IPS DF 6.9 (cell line): ENCODE data around the gene FASTKD2.
A peak's percentile ranks its signal among the peaks of the same experiment; 100 is the strongest.

Experiments used
- DNase-seq: peaks from one replicate; pipeline ENCODE4 v3.0.0-alpha.2; 2013; ENCODE audit warnings: low read depth, low spot score
- H3K27ac ChIP-seq: one replicate; pipeline ENCODE4 v1.5.1; 2013; ENCODE audit warnings: low read length, control low read depth
- H3K27me3 ChIP-seq: 2 replicates; pipeline ENCODE4 v1.6.1; 2013; ENCODE audit warnings: mild to moderate bottlenecking, low read length; ENCODE audit not compliant: control insufficient read depth, insufficient read depth
- H3K36me3 ChIP-seq: 2 replicates; pipeline ENCODE4 v1.6.1; 2013; ENCODE audit warnings: low read length; ENCODE audit not compliant: control insufficient read depth, insufficient read depth
- H3K4me1 ChIP-seq: 2 replicates; pipeline ENCODE4 v1.6.1; 2013; ENCODE audit warnings: low read length; ENCODE audit not compliant: control insufficient read depth, insufficient read depth
- H3K4me3 ChIP-seq: 2 replicates; pipeline ENCODE4 v1.5.1; 2013; ENCODE audit warnings: mild to moderate bottlenecking, low read length
- H3K9me3 ChIP-seq: 2 replicates; pipeline ENCODE4 v1.6.1; 2013; ENCODE audit warnings: low read length, inconsistent platforms; ENCODE audit not compliant: control insufficient read depth, insufficient read depth
- WGBS: extraction: QIAGEN DNeasy Blood & Tissue Kit; methylation state at CpG from one replicate; pipeline ENCODE4 v1.1.7; 2013; ENCODE audit warnings: mixed read lengths, missing lambda C conversion rate; ENCODE audit not compliant: insufficient read length, insufficient coverage; 5-methylcytosine and 5-hydroxymethylcytosine counted together

Gene FASTKD2

GRCh38 chr2:206765242-206766056 is at the start of gene FASTKD2, which contains the start of gene MDH1B:
Gene FASTKD2 (plus strand): TSS chr2:206765606. CDS start chr2:206766694, 1,088 bp downstream.
Gene MDH1B (minus strand): TSS chr2:206765328. CDS start chr2:206765271, 57 bp downstream.
- no CpG with 5 or more reads among the region's 46 CpGs for WGBS
- H3K27ac ChIP-seq, result no peak within 1 kb of the TSS
- no peaks in the 10 kb centered on the region for H3K27me3 ChIP-seq
- no peaks in the 10 kb centered on the region for H3K9me3 ChIP-seq
- H3K36me3 ChIP-seq, result peaks cover 3% of the 10 kb centered on the region; the same call in 1 of the 2 replicates
- peak within 1 kb of the TSS; percentile 83 for H3K4me3 ChIP-seq
- no peaks in the 10 kb centered on the region for H3K4me1 ChIP-seq
- DNase-seq, result peak; percentile 57

GRCh38 chr2:206716623-206717022 is 48.8 kb upstream of the FASTKD2 start:
- H3K4me1 ChIP-seq, result no peaks in the 10 kb centered on the region
- no peak overlapping the region for H3K27ac ChIP-seq
- H3K4me3 ChIP-seq, result no peak overlapping the region
- DNase-seq, result no peak
- H3K36me3 ChIP-seq, result no peaks in the 10 kb centered on the region
- WGBS, result no CpG with 5 or more reads among the region's 3 CpGs
- no peaks in the 10 kb centered on the region for H3K27me3 ChIP-seq
- no peaks in the 10 kb centered on the region for H3K9me3 ChIP-seq

- no CpG with 5 or more reads among the region's 1 CpG for WGBS
- H3K4me3 ChIP-seq, result no peak within 1 kb of the TSS
- no peaks in the 10 kb centered on the region for H3K36me3 ChIP-seq
- H3K4me1 ChIP-seq, result no peaks in the 10 kb centered on the region
- no peak for DNase-seq
- no peak within 1 kb of the TSS for H3K27ac ChIP-seq
- H3K27me3 ChIP-seq, result no peaks in the 10 kb centered on the region
- H3K9me3 ChIP-seq, result no peaks in the 10 kb centered on the region
Measured at GRCh38 chr2:206718296-206718695, 47.1 kb upstream of the FASTKD2 start, which contains the start of gene DYTN. Gene DYTN (minus strand): TSS chr2:206718396. CDS start chr2:206718279, 117 bp downstream.

- no peak for DNase-seq
- H3K36me3 ChIP-seq, result no peaks in the 10 kb centered on the region
- no peaks in the 10 kb centered on the region for H3K4me1 ChIP-seq
- H3K9me3 ChIP-seq, result no peaks in the 10 kb centered on the region
- no peaks in the 10 kb centered on the region for H3K27me3 ChIP-seq
- H3K27ac ChIP-seq, result no peak overlapping the region
- no CpG with 5 or more reads among the region's 4 CpGs for WGBS
- H3K4me3 ChIP-seq, result no peak overlapping the region
Measured at GRCh38 chr2:206721256-206721920, 44.0 kb upstream of the FASTKD2 start.

- Histone ChIP-seq H3K4me1 (no peaks in the 10 kb centered on the region), H3K27me3 (no peaks in the 10 kb centered on the region), H3K4me3 (no peak overlapping the region), H3K9me3 (no peaks in the 10 kb centered on the region), H3K27ac (no peak overlapping the region), H3K36me3 (no peaks in the 10 kb centered on the region)
- DNase-seq, result no peak
- WGBS, result no CpG with 5 or more reads among the region's 1 CpG
Measured at GRCh38 chr2:206723288-206723687, 42.1 kb upstream of the FASTKD2 start.

- no peak overlapping the region for H3K27ac ChIP-seq
- H3K36me3 ChIP-seq, result no peaks in the 10 kb centered on the region
- no peak for DNase-seq
- H3K4me1 ChIP-seq, result no peaks in the 10 kb centered on the region
- H3K9me3 ChIP-seq, result no peaks in the 10 kb centered on the region
- H3K27me3 ChIP-seq, result no peaks in the 10 kb centered on the region
- H3K4me3 ChIP-seq, result no peak overlapping the region
- 100% methylated on average over 1 of the region's 2 CpGs for WGBS
Measured at GRCh38 chr2:206727287-206727686, 38.1 kb upstream of the FASTKD2 start.

GRCh38 chr2:206728277-206729199 is 36.9 kb upstream of the FASTKD2 start:
- Histone ChIP-seq H3K27ac (no peak overlapping the region), H3K36me3 (no peaks in the 10 kb centered on the region), H3K27me3 (no peaks in the 10 kb centered on the region), H3K4me1 (no peaks in the 10 kb centered on the region), H3K4me3 (no peak overlapping the region), H3K9me3 (no peaks in the 10 kb centered on the region)
- no CpG with 5 or more reads among the region's 7 CpGs for WGBS
- no peak for DNase-seq

- Histone ChIP-seq H3K4me3 (no peak overlapping the region), H3K27me3 (no peaks in the 10 kb centered on the region), H3K36me3 (no peaks in the 10 kb centered on the region), H3K9me3 (no peaks in the 10 kb centered on the region), H3K27ac (no peak overlapping the region), H3K4me1 (no peaks in the 10 kb centered on the region)
- DNase-seq, result no peak
- WGBS, result no CpG with 5 or more reads among the region's 2 CpGs
Measured at GRCh38 chr2:206733341-206733740, 32.1 kb upstream of the FASTKD2 start.

- Histone ChIP-seq H3K27ac (no peak overlapping the region), H3K4me3 (no peak overlapping the region), H3K4me1 (no peaks in the 10 kb centered on the region), H3K9me3 (no peaks in the 10 kb centered on the region), H3K27me3 (no peaks in the 10 kb centered on the region), H3K36me3 (no peaks in the 10 kb centered on the region)
- no peak for DNase-seq
- WGBS, result no CpG with 5 or more reads among the region's 5 CpGs
Measured at GRCh38 chr2:206736935-206737334, 28.5 kb upstream of the FASTKD2 start.

GRCh38 chr2:206739271-206739670 is 26.1 kb upstream of the FASTKD2 start:
- H3K36me3 ChIP-seq, result no peaks in the 10 kb centered on the region
- H3K9me3 ChIP-seq, result no peaks in the 10 kb centered on the region
- H3K27me3 ChIP-seq, result no peaks in the 10 kb centered on the region
- WGBS, result no CpG with 5 or more reads among the region's 2 CpGs
- no peak overlapping the region for H3K27ac ChIP-seq
- no peak for DNase-seq
- H3K4me1 ChIP-seq, result no peaks in the 10 kb centered on the region
- H3K4me3 ChIP-seq, result no peak overlapping the region
